GF-D8 (cell line): ENCODE results near the gene FOXL1.

Experiments used
- DNase-seq: peaks from one replicate; lab custom pipeline; 2025; lab: John Stamatoyannopoulos, UW

FOXL1 gene

GRCh38 chr16:86631444-86631843 lies 53.1 kb downstream of the FOXL1 start:
- no peak for DNase-seq
